Fibroblast of lung (primary cell): ENCODE data around the gene SORBS1. TPM values are rescaled to one million over a fixed set of nuclear protein-coding genes. Genes with fewer than 3 reads are reported as not detected.

Experiments used
- DNase-seq, 2 donors: peaks; one replicate each; pipeline versions ENCODE4 v3.0.0 to v3.0.0-alpha.2; 2010; ENCODE audit warnings: low read depth in 2 of 2
- H2AFZ ChIP-seq: 2 replicates; pipeline ENCODE4 v1.5.1; 2012; ENCODE audit warnings: low read length, control low read depth, inconsistent platforms
- H3K27ac ChIP-seq: 2 replicates; pipeline ENCODE4 v1.5.1; 2011; ENCODE audit warnings: low read length, control low read depth; ENCODE audit not compliant: insufficient read depth
- H3K27me3 ChIP-seq: 2 replicates; pipeline ENCODE4 v1.5.1; 2011; ENCODE audit warnings: mild to moderate bottlenecking, low read length; ENCODE audit not compliant: control insufficient read depth, insufficient read depth
- H3K36me3 ChIP-seq: 2 replicates; pipeline ENCODE4 v1.5.1; 2011; ENCODE audit warnings: low read length; ENCODE audit not compliant: control insufficient read depth, insufficient read depth
- H3K4me1 ChIP-seq: 2 replicates; pipeline ENCODE4 v1.5.1; 2011; ENCODE audit warnings: low read length; ENCODE audit not compliant: control insufficient read depth, insufficient read depth; ENCODE audit errors: extremely low read depth
- H3K4me2 ChIP-seq: 2 replicates; pipeline ENCODE4 v1.5.1; 2011; ENCODE audit warnings: low read length, control low read depth; ENCODE audit not compliant: insufficient read depth; ENCODE audit errors: extremely low read depth
- H3K4me3 ChIP-seq, 4 experiments: fragments of 200-600 bp in 1 of 4; sonication (generic) in 1 of 4; replicated peaks in 1 of 4; 2 replicates each; pipeline ENCODE4 v1.5.1; 2011 to 2016; ENCODE audit warnings: low read length in 4 of 4, low read depth in 3 of 4, mild to moderate bottlenecking in 3 of 4, control low read depth in 2 of 4, inconsistent platforms in 1 of 4, mixed read lengths in 1 of 4; ENCODE audit not compliant: insufficient read depth in 1 of 4; ENCODE audit errors: control extremely low read depth in 1 of 4
- H3K79me2 ChIP-seq: 2 replicates; pipeline ENCODE4 v1.5.1; 2012; ENCODE audit warnings: mild to moderate bottlenecking, low read length, inconsistent platforms; ENCODE audit not compliant: control insufficient read depth, insufficient read depth
- H3K9ac ChIP-seq: 2 replicates; pipeline ENCODE4 v1.5.1; 2011; ENCODE audit warnings: mild to moderate bottlenecking, low read length, control low read depth; ENCODE audit not compliant: insufficient read depth
- H3K9me3 ChIP-seq: 2 replicates; pipeline ENCODE4 v1.5.1; 2012; ENCODE audit warnings: low read depth, low read length; ENCODE audit not compliant: control insufficient read depth, insufficient read depth
- H4K20me1 ChIP-seq: 2 replicates; pipeline ENCODE4 v1.5.1; 2011; ENCODE audit warnings: low read length; ENCODE audit not compliant: control insufficient read depth, insufficient read depth; ENCODE audit errors: extremely low read depth
- EZH2 ChIP-seq: IDR thresholded peaks from 2 replicates; pipeline ENCODE4 v1.5.1; 2012; ENCODE audit warnings: low read length, control low read depth, mild to moderate bottlenecking; ENCODE audit errors: missing control alignments
- polyA plus RNA-seq, 2 donors: library from polyadenylated mRNA; depleted of rRNA in 1 of 2; stranded (reverse) in 1 of 2; unstranded in 1 of 2; fragments of >200 nt; gene quantifications; 2 replicates each; pipeline ENCODE4 v1.2.1, GENCODE V29; 2011 to 2012; ENCODE audit warnings: missing spikeins in 1 of 2
- total RNA-seq: library from RNA; depleted of rRNA; stranded (reverse); fragments of >200 nt; gene quantifications from 2 replicates; pipeline ENCODE4 v1.2.1, GENCODE V29; 2014
- TF ChIP-seq, protein P1 (sequence below), 2 donors: IDR thresholded peaks in 1 of 2; conservative IDR thresholded peaks in 1 of 2; 1 replicate in 1 of 2; 2 replicates in 1 of 2; pipeline ENCODE4 v1.5.1; 2011 to 2012; ENCODE audit warnings: low read length in 2 of 2, control low read depth in 1 of 2, inconsistent platforms in 1 of 2, low read depth in 1 of 2, mild to moderate bottlenecking in 1 of 2

The SORBS1 gene
- total and polyA plus RNA-seq, 2 donors (not counting 1 experiment from before 2014, with no cell fraction given) = 0.33 to 0.50 TPM

DNA sequence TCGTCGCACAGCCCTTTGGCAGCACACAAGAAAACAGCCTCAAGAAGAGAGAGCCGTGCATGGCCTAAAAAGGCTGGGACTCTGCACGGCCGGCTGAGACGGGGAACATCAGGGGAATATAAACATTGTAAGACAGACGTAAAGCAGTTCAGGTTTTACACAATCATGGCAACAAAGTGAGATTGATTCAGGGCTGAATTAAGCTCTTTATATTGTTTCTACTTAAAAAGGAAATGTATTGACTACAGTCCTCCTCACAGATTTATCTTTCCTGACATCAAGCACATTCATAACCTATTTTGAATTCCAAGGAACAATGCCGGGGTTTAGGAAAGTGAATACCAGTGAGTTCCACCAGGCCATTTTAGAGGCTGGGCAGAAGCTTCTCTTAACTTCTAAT, 25.2 kb downstream of the SORBS1 start:
- Histone ChIP-seq H3K9me3 (no peaks in the 10 kb centered on the region), H4K20me1 (no peaks in the 10 kb centered on the region), H3K27me3 (no peaks in the 10 kb centered on the region), H2AFZ (no peak overlapping the region), H3K4me1 (no peaks in the 10 kb centered on the region), H3K9ac (no peak overlapping the region), H3K79me2 (no peaks in the 10 kb centered on the region), H3K36me3 (no peaks in the 10 kb centered on the region), H3K4me3 (no peak overlapping the region), H3K4me2 (no peak overlapping the region), H3K27ac (no peak overlapping the region)
- TF ChIP-seq, protein P1, sequence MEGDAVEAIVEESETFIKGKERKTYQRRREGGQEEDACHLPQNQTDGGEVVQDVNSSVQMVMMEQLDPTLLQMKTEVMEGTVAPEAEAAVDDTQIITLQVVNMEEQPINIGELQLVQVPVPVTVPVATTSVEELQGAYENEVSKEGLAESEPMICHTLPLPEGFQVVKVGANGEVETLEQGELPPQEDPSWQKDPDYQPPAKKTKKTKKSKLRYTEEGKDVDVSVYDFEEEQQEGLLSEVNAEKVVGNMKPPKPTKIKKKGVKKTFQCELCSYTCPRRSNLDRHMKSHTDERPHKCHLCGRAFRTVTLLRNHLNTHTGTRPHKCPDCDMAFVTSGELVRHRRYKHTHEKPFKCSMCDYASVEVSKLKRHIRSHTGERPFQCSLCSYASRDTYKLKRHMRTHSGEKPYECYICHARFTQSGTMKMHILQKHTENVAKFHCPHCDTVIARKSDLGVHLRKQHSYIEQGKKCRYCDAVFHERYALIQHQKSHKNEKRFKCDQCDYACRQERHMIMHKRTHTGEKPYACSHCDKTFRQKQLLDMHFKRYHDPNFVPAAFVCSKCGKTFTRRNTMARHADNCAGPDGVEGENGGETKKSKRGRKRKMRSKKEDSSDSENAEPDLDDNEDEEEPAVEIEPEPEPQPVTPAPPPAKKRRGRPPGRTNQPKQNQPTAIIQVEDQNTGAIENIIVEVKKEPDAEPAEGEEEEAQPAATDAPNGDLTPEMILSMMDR (conservative IDR thresholded peaks at IDR 0.05 in 1 of 2, IDR thresholded peaks at IDR 0.05 in 1 of 2; ENCODE audit: low read depth in 1 of 2, low read length in 2 of 2) = no peak
- no peak for TF ChIP-seq EZH2
- DNase-seq = peak; percentile 46 to 88

DNA sequence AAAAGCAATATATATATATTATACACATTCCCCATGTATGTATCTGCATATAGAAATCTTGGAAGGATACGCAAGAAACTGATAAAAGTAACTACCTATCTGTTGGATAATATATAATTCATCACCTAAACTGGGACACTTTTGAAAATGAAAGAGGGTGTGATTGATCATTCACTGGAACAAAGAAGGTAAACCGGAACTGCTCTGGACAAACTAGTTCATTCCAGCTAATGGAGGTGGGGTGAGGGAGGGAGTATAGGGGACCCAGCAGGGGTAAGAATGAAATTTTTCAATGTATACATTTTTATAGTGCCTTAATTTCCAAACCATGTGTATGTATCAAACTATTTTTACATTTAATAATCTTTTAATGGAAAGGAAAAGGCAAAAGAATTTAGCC, 25.6 kb downstream of the SORBS1 start:
- no peak for TF ChIP-seq EZH2
- TF ChIP-seq, protein P1 (conservative IDR thresholded peaks at IDR 0.05 in 1 of 2, IDR thresholded peaks at IDR 0.05 in 1 of 2; ENCODE audit: low read depth in 1 of 2, low read length in 2 of 2) = no peak
- Histone ChIP-seq H2AFZ (no peak overlapping the region), H3K9ac (no peak overlapping the region), H3K36me3 (no peaks in the 10 kb centered on the region), H3K27ac (no peak overlapping the region), H3K9me3 (no peaks in the 10 kb centered on the region), H4K20me1 (no peaks in the 10 kb centered on the region), H3K4me1 (no peaks in the 10 kb centered on the region), H3K79me2 (no peaks in the 10 kb centered on the region), H3K4me2 (no peak overlapping the region), H3K4me3 (no peak overlapping the region), H3K27me3 (no peaks in the 10 kb centered on the region)
- DNase-seq = no peak

DNA sequence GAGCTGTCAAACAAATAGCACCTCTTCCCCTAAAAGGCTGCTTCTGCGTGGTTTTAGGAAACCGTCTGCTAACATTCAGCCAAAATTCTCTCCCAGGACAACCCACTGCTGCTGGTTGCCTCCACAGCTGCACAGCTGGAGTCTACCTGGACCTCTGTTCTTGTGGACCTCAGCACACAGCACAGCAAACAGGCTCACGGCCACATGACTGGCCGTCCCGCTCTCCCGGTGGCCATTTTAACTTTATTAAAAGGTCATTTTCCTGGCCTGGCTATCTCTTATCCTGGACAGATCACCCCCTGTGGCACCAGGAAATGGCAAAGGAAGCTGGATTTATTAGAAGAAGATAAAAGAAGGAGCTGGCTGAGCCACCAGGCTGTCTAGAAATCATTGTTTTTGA, 27.6 kb downstream of the SORBS1 start:
- no peaks in the 10 kb centered on the region for H3K27me3 ChIP-seq
- H3K9me3 ChIP-seq = no peaks in the 10 kb centered on the region
- H3K4me2 ChIP-seq = no peak overlapping the region
- no peaks in the 10 kb centered on the region for H3K4me1 ChIP-seq
- DNase-seq = no peak
- H3K36me3 ChIP-seq = no peaks in the 10 kb centered on the region
- no peaks in the 10 kb centered on the region for H4K20me1 ChIP-seq
- H3K27ac ChIP-seq = no peak overlapping the region
- TF ChIP-seq, protein P1 (conservative IDR thresholded peaks at IDR 0.05 in 1 of 2, IDR thresholded peaks at IDR 0.05 in 1 of 2; ENCODE audit: low read depth in 1 of 2, low read length in 2 of 2) = no peak
- no peaks in the 10 kb centered on the region for H3K79me2 ChIP-seq
- H3K4me3 ChIP-seq = no peak overlapping the region
- no peak overlapping the region for H2AFZ ChIP-seq
- H3K9ac ChIP-seq = no peak overlapping the region
